ENCODE data around the gene CASP6.

Gene CASP6

GRCh38 chr4:109702950-109703663, at the start of gene CASP6:
TSS of gene CASP6 (minus strand) at chr4:109703445. CDS start at chr4:109703395, 50 bp downstream.
- H3K4me3 ChIP-seq (ENCODE audit: control insufficient read depth, low read depth, low read length): peak within 1 kb of the TSS; percentile 80
- peak; percentile 69 for TF ChIP-seq CTCF (IDR thresholded peaks at IDR 0.05; ENCODE audit: control insufficient read depth, insufficient read depth, low read depth, low read length, missing control alignments)
- no peak for DNase-seq (ENCODE audit: low read depth)

GRCh38 chr4:109752525-109752924, 49.3 kb upstream of the CASP6 start:
- no peak for DNase-seq (ENCODE audit: low read depth)

DNA sequence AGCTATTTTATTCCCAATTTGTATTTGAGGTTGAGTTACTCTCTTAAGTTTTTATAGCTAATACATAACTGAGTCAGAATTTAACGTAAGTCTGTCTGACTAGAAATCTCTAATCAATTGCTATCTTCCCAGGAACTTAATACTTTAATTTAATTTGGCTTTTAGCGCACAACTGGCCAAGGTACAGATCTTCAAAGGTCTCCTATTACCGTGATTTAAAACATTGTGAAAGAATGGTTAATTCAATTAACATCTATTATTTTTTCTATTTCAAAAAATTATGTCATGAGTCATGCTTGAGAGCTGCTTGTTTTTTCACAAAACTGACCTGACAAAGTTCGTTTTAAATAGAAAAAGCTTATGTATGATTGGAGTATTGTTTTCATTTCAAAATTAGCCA, 48.6 kb upstream of the CASP6 start:
- no peak overlapping the region for H3K4me3 ChIP-seq (ENCODE audit: control insufficient read depth, low read depth, low read length)
- no peak for TF ChIP-seq CTCF (IDR thresholded peaks at IDR 0.05; ENCODE audit: control insufficient read depth, insufficient read depth, low read depth, low read length, missing control alignments)
- no peak for DNase-seq (ENCODE audit: low read depth)

More at GRCh38 chr4:109752525-109752924, 49.3 kb upstream of the CASP6 start:
- no peak overlapping the region for H3K4me3 ChIP-seq (ENCODE audit: control insufficient read depth, low read depth, low read length)
- no peak for TF ChIP-seq CTCF (IDR thresholded peaks at IDR 0.05; ENCODE audit: control insufficient read depth, insufficient read depth, low read depth, low read length, missing control alignments)

DNA sequence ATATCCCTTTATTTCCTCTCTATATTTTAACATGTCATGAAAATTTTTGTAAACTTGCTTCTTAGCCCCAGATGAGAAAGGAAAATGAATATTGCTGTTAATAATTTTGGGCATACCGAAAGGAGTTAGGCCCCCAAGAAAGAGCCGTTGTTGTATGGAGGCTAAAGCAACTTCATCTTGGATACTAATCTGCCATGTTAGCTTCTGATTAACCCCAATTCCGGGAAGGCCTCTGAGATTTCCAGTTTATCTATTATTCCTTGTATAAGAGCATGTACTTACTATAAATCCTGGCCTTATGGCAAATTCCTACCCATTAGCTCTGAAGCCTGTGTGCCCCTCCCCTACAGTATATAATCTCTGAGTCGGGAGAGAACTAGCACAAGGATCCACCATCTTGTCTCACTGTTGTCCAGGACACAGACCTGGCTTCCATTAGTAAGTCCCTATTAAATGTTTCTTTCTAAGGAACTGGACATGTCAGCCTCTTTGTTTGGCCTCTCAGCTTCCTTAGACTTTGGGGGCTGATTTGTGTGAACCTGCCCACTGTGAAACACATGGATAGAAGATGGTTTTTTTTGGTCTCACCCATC, 47.5 kb upstream of the CASP6 start:
- H3K4me3 ChIP-seq (ENCODE audit: control insufficient read depth, low read depth, low read length): no peak overlapping the region
- no peak for DNase-seq (ENCODE audit: low read depth)
- TF ChIP-seq CTCF (IDR thresholded peaks at IDR 0.05; ENCODE audit: control insufficient read depth, insufficient read depth, low read depth, low read length, missing control alignments): no peak

DNA sequence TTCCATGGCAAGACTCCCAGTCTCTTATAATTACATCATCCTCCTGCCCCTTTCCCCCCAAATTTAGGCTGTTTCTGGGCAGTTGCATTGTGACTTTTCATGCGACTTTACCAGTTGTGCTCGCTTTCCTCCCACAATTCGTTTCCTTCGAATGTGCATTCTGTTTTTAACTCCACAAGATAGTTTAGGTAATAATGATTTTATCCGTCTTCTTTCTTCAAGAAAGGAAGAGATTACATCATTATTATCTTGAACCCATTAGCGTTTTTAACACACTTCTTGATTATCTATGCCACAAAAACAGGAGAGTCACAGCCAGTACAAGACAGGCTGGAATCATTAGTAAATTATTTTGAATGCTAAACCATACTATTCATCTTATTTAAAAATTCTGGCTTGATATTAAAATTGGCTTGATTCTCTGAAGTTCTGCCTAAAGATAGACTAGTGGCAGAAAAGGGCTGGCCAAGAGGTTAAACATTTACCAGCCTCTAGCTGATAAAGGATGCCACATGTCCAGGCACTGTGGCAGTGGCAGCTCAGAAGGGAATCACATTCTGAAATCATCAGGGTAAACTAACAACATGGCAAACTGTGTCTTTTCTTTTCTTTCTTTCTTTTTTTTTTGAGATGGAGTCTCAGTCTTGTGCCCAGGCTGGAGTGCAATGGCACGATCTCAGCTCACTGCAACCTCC, 46.3 kb upstream of the CASP6 start:
- TF ChIP-seq CTCF (IDR thresholded peaks at IDR 0.05; ENCODE audit: control insufficient read depth, insufficient read depth, low read depth, low read length, missing control alignments): no peak
- no peak for DNase-seq (ENCODE audit: low read depth)
- H3K4me3 ChIP-seq (ENCODE audit: control insufficient read depth, low read depth, low read length): no peak overlapping the region

DNA sequence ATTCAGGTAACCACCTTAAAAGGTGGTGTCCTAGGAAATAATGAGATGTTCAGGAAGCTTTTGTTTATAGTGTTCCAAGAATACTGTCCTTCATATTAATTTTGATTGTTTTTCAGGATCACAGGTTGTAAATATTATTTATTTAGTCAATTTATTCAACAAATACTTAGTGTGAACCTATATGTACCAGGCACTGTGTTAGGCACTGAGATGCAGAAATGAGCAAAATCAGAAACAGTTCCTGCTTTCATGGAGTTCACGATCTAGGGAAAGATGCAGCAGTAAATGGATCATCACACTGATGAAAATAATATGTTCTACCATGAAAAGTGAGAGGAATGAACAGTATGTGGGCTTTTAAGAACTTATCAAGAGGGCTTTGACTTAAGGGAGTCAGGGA, 44.9 kb upstream of the CASP6 start:
- no peak for TF ChIP-seq CTCF (IDR thresholded peaks at IDR 0.05; ENCODE audit: control insufficient read depth, insufficient read depth, low read depth, low read length, missing control alignments)
- no peak for DNase-seq (ENCODE audit: low read depth)
- no peak overlapping the region for H3K4me3 ChIP-seq (ENCODE audit: control insufficient read depth, low read depth, low read length)
